Measurements from ENCODE around the gene GDF7.

The GDF7 gene

DNA sequence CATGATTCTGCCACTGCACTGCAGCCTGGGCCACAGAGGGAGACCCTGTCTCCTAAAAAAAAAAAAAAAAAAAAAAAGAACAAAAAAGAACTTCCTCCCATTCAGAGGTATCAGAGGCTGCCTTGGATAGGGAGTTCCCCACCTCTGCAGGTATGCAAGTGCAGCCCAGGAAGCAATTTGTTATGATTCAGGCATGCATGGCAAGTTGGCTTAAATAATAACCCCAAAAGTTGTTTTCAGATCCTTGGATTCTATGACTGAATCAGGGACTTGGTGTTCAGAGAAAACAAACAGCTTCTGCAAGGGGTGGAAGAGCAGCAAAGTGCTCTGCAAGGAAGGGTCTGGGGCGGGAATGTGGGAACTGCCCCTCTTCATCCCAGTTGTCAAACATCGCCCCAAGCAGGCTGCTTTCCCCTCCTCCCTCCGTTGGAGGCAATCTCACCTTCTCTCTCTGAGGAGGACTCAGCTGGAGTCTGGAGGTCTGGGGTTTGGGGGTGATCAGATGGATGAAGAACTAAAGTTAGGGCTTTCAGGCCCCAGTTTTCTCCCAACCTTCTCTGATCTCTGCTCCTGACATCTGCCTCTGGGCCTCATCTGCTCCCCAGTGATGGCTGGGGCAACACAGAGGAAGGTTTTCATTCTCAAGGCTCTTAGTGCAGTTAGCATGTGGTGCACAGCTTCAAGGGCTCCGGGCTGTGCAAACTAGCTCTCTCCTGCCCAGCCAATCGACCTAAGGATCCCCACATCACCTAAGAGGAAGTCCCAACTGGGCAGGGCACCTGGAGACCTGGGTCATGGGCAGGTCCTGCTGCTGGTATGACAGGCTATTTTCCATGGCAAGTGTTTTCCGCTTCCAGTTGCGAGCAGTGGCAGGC, 3.5 kb upstream of the GDF7 start:
- no peak overlapping the region for H3K27ac ChIP-seq
- TF ChIP-seq CTCF (conservative IDR thresholded peaks at IDR 0.05) = no peak

- H3K27ac ChIP-seq = no peak overlapping the region
- no peak for TF ChIP-seq CTCF (conservative IDR thresholded peaks at IDR 0.05)
These were observed 2.9 kb upstream of the GDF7 start for GRCh38 chr2:20664071-20664390.

DNA sequence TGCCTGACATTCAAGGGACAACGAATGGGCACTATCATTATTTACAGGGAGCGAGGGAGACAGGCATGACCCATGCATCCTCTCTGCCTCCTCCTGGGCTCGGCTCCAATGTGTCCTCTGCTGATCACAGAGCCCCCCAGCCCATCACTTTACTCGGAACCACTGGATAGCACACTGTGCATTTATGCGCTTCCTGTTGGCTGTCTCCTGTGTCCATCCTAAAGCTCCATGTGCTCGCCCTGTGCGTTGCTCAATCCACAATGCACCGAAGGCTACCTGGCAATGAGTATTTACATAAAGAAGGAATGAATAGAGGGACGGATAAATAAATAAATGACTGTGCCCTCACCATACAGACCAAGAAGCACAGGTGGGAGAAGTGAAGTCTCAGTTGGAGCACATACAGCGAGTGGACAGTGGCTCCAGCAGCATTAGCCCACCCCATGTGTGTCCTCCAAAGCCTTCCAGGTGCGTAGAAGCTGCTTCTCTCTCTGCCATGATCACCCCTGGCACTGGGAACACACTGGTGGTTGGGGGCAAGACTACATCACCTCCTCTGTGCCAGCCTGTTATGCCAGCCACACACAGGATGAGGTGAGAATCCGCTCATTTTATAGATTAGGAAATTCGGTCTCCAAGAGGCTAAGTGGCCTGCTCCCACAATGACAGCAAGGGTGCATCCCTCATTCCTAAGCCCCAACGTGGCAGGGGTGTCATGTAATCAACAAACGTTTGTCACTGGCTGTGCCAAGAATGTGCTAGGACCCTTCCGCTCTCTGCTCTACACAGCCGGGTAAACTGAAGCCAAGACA, 2.3 kb upstream of the GDF7 start:
- H3K27ac ChIP-seq = no peak overlapping the region
- no peak for TF ChIP-seq CTCF (conservative IDR thresholded peaks at IDR 0.05)

- no peak overlapping the region for H3K27ac ChIP-seq
- TF ChIP-seq CTCF (conservative IDR thresholded peaks at IDR 0.05) = no peak
These were observed 1.5 kb upstream of the GDF7 start for GRCh38 chr2:20665243-20666004.

GRCh38 chr2:20666005-20666303, 990 bp upstream of the GDF7 start:
- no peak overlapping the region for H3K27ac ChIP-seq
- no peak for TF ChIP-seq CTCF (conservative IDR thresholded peaks at IDR 0.05)

DNA sequence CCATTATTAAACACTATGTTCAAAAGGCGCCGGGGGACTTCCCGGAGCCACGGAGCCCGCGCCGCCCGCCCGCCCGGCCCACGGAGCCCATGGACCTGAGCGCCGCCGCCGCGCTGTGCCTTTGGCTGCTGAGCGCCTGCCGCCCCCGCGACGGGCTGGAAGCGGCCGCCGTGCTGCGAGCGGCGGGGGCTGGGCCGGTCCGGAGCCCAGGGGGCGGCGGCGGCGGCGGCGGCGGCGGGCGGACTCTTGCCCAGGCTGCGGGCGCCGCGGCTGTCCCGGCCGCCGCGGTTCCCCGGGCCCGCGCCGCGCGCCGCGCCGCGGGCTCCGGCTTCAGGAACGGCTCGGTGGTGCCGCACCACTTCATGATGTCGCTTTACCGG, 197 bp downstream of the GDF7 start:
- TF ChIP-seq CTCF (conservative IDR thresholded peaks at IDR 0.05) = 0 out of 2 replicates have a peak, but pooled peaks have one; percentile 9
- no peak overlapping the region for H3K27ac ChIP-seq

Data from VCaP (cell line).